GM21360 (cell line): ENCODE measurements around the gene DHRS7B.

Source experiments
- ATAC-seq: cut with Tn5 transposase; IDR thresholded peaks from one replicate; pipeline ENCODE4 v1.9.1; 2021; ENCODE audit warnings: mild to moderate bottlenecking, moderate library complexity; ENCODE audit not compliant: unreplicated experiment

Gene DHRS7B

GRCh38 chr17:21232033-21232749, 105.4 kb downstream of the DHRS7B start:
- no peak for ATAC-seq

- ATAC-seq: no peak
These were observed 107.0 kb downstream of the DHRS7B start for GRCh38 chr17:21233581-21234347.

- no peak for ATAC-seq
These were observed 109.2 kb downstream of the DHRS7B start for GRCh38 chr17:21235921-21236320.

GRCh38 chr17:21239680-21240368, 113.1 kb downstream of the DHRS7B start:
- no peak for ATAC-seq

- no peak for ATAC-seq
These were observed 113.7 kb downstream of the DHRS7B start for GRCh38 chr17:21240369-21241055.
